ENCODE measurements around the gene TMEM52B.

GRCh38 chr12:10218021-10218420 lies 39.2 kb downstream of the TMEM52B start:
- TF ChIP-seq CTCF (IDR thresholded peaks at IDR 0.05) (no peak), EP300 (IDR thresholded peaks at IDR 0.05) (no peak)
